ENCODE measurements around the gene IGSF11. TPM values are rescaled to one million over a fixed set of nuclear protein-coding genes. Genes with fewer than 3 reads are reported as not detected.

Gene IGSF11, protein sequence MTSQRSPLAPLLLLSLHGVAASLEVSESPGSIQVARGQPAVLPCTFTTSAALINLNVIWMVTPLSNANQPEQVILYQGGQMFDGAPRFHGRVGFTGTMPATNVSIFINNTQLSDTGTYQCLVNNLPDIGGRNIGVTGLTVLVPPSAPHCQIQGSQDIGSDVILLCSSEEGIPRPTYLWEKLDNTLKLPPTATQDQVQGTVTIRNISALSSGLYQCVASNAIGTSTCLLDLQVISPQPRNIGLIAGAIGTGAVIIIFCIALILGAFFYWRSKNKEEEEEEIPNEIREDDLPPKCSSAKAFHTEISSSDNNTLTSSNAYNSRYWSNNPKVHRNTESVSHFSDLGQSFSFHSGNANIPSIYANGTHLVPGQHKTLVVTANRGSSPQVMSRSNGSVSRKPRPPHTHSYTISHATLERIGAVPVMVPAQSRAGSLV
- total RNA-seq: not detected in 2 replicates

DNA sequence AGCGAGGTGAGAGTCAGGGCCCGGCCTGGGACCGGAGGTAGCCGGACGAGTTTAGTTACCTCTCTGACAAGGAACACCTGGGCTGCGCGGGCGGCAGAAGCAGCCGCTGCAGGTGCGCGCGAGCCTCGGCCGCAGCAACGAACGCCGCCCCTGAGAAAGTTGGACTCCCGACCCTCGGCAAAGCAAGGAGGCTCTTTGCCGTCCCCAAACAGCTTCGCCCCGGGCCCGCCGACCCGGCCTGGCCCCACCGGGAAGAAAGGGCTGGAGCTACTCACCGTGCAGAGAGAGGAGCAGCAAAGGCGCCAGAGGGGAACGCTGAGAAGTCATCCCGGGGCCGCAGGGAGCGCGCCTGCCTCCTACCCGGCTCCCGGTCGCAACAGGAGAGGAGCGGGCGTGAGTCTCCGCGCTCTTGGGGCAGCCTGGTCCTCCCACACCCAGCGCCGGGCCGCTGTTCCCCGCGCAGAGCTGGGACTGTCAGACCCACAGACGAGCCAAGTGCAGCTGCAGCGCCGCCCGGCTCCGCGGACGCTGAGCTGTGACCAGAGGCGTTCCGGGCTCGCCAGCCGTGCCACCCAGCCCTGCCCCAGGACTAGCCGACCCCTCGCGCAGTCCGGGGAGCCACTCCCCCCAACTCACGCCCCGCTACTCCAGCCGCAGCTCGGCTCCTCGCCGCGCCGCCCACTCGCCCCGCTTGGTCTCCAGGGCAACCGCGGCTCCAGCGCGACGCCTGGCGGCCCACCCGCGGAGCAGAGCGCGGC is at the start of gene IGSF11:
IGSF11 (minus strand) TSS at position 591 of the 758 bp plus-strand sequence; CDS start at position 327, 264 bp downstream.

Other genes starting within 250 kb of the IGSF11 start
- not detected in 2 replicates for gene TEX55, start 111.3 kb upstream of the IGSF11 start, total RNA-seq
- 1.0 TPM in 1 of 2 replicates, not detected in the other for gene UPK1B, start 138.8 kb upstream of the IGSF11 start, total RNA-seq
- 5.8 and 19.1 TPM in 2 replicates for gene B4GALT4, start 206.0 kb upstream of the IGSF11 start, total RNA-seq